ENCODE results near the gene RAB42. TPM values are rescaled to one million over a fixed set of nuclear protein-coding genes. Genes with fewer than 3 reads are reported as not detected.
A peak's percentile ranks its signal among the peaks of the same experiment; 100 is the strongest.

The RAB42 gene
- total and polyA plus RNA-seq, 9 of the 15 experiments (the other 6 are each of a cell fraction or from before 2014, with no cell fraction given) = 0.07 to 0.14 (median 0.12) TPM; not detected in 6

DNA sequence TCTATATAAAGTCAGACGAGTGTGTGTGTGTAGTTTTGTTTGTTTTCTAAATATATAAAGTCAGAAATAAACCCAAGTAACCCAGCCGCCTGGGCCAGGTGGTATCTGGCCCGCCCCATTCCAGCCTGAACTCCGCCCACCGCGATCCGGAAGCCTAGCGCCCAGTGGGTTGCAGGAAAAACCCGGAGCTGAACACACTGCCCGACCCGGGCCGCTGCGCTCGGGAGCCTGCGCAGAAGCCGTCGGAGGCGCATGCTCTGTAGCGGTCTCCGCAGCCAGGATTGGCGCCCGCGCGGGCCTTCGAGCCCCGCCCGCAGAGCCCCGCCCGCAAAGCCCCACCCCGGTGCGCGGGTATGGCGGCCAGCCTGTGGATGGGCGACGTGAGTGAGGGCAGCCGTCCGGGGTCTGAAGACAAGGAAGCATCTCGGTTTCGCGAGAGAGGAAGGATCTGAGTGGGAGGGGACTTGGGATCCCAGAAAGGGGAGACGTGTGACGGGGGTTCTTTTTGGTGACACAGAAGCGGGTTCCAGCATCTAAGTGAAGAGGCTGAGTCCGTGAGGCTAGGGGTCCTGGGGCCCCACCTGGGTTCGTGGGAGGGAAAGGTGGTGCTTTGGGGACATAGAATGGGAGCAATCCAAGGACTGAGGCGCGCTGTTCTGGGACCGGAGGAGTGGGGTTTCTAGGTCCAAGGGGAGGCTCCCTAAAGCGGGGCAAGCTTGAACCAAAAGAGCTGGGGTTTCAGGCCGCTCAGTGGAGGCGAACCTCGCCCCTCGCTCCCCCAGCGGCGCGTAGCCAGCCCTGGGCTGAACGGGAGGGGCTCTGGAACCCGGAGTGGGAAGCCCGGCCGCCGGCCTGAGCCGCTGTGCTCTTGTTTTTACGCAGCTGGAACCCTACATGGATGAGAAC lies 39.1 kb upstream of the RAB42 start, which contains the start of gene TRNAU1AP (continued):
- TF ChIP-seq, protein P1, sequence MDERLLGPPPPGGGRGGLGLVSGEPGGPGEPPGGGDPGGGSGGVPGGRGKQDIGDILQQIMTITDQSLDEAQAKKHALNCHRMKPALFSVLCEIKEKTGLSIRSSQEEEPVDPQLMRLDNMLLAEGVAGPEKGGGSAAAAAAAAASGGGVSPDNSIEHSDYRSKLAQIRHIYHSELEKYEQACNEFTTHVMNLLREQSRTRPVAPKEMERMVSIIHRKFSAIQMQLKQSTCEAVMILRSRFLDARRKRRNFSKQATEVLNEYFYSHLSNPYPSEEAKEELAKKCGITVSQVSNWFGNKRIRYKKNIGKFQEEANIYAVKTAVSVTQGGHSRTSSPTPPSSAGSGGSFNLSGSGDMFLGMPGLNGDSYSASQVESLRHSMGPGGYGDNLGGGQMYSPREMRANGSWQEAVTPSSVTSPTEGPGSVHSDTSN (CRISPR knock-in tag; IDR thresholded peaks at IDR 0.05; ENCODE audit: low read depth) = no peak
- TF ChIP-seq, protein P1 (tag; conservative IDR thresholded peaks at IDR 0.05; ENCODE audit: low read depth) = no peak
- TF ChIP-seq SAFB2 (IDR thresholded peaks at IDR 0.05; ENCODE audit: borderline replicate concordance, low read depth, low read length, severe bottlenecking) (no peak), TAF9B (IDR thresholded peaks at IDR 0.05; ENCODE audit: partially characterized antibody) (no peak), RNF2 (IDR thresholded peaks at IDR 0.05) (no peak; the same call in 1 of the 2 replicates), U2AF1 (optimal IDR thresholded peaks at IDR 0.05; ENCODE audit: low read depth, low read length) (peak; percentile 78), BRCA1 (IDR thresholded peaks at IDR 0.05) (no peak), BRCA1 (CRISPR knock-in tag; IDR thresholded peaks at IDR 0.05) (no peak), U2AF2 (optimal IDR thresholded peaks at IDR 0.05; ENCODE audit: low read depth, low read length) (no peak), RBBP5 (IDR thresholded peaks at IDR 0.05; ENCODE audit: borderline replicate concordance, insufficient read depth, low read length, poor library complexity, severe bottlenecking) (peak; percentile 76), ZBTB5 (IDR thresholded peaks at IDR 0.05) (no peak), RERE (CRISPR knock-in tag; IDR thresholded peaks at IDR 0.05; ENCODE audit: borderline replicate concordance) (no peak), STAT6 (CRISPR knock-in tag; IDR thresholded peaks at IDR 0.05) (peak; percentile 75; the same call in 1 of the 2 replicates)
